Type B pancreatic cell (in vitro differentiated cells): ENCODE data around the gene RAP1GAP. TPM values are rescaled to one million over a fixed set of nuclear protein-coding genes. Genes with fewer than 3 reads are reported as not detected.

Source experiments
- DNase-seq: peaks from one replicate; pipeline ENCODE4 v3.0.0; 2021; ENCODE audit warnings: mixed read lengths; ENCODE audit not compliant: unreplicated experiment; ENCODE audit errors: extremely low spot score
- H3K27ac Mint-ChIP-seq: 2 replicates; pipeline ENCODE4 v1.8.0; 2021; ENCODE audit warnings: mild to moderate bottlenecking, mixed read lengths
- H3K27me3 Mint-ChIP-seq: 2 replicates; pipeline ENCODE4 v1.8.0; 2021; ENCODE audit warnings: mixed read lengths
- H3K36me3 Mint-ChIP-seq: 2 replicates; pipeline ENCODE4 v1.8.0; 2021; ENCODE audit warnings: mixed read lengths
- H3K4me1 Mint-ChIP-seq: one replicate; pipeline ENCODE4 v1.8.0; 2021; ENCODE audit warnings: mixed read lengths; ENCODE audit not compliant: unreplicated experiment
- H3K4me3 Mint-ChIP-seq: 2 replicates; pipeline ENCODE4 v1.8.0; 2021; ENCODE audit warnings: mild to moderate bottlenecking, mixed read lengths
- H3K9me3 Mint-ChIP-seq: 2 replicates; pipeline ENCODE4 v1.8.0; 2021; ENCODE audit warnings: mixed read lengths
- total RNA-seq: library from RNA; stranded (reverse); gene quantifications from 2 replicates; pipeline ENCODE4 v1.2.1, GENCODE V29; 2021; ENCODE audit warnings: low replicate concordance
- TF ChIP-seq, protein P1 (sequence below): fragments of 200-600 bp; sonication (generic); conservative IDR thresholded peaks from 2 replicates; pipeline ENCODE4 v1.5.0; 2021; ENCODE audit warnings: antibody characterized with exemption, mild to moderate bottlenecking

The RAP1GAP gene
- total RNA-seq, 1 donor from 2014 or later: 18.5 TPM

DNA sequence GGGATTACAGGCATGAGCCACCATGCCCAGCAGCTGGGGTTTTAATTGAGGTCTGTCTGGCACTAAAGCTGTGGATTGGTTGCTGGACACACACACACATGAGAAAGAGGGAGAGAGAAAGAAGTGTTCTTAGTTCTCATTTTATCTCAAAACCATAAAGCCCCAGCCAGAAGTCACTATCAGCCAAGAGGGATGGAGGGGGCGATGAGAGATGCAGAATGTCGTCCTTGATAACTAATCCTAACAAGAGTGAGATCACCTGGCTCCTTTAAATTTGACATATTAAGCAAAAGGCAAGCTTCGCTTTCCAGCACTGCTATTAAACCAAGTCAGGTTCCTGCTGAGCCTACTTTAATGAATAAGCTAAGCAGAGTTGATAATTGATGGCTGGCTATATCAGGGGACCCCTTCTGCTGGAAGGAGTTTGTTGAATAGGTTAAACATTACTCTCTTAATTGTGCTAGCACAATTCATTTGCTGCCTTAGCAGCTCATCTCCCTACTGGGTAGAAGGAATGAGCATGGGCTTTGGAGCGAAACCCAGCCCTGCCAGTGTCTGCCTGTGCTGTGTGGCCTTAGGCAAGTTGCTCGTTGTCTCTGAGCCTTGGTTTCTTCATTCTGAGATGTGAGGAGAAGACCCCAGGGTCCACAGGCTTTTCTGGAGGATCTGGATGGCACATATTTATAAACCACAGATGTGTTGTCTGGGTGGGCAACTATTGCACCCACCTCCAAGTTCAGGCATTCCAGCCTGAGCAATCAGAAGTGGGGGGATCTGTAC lies 109.2 kb downstream of the RAP1GAP start:
- TF ChIP-seq, protein P1, sequence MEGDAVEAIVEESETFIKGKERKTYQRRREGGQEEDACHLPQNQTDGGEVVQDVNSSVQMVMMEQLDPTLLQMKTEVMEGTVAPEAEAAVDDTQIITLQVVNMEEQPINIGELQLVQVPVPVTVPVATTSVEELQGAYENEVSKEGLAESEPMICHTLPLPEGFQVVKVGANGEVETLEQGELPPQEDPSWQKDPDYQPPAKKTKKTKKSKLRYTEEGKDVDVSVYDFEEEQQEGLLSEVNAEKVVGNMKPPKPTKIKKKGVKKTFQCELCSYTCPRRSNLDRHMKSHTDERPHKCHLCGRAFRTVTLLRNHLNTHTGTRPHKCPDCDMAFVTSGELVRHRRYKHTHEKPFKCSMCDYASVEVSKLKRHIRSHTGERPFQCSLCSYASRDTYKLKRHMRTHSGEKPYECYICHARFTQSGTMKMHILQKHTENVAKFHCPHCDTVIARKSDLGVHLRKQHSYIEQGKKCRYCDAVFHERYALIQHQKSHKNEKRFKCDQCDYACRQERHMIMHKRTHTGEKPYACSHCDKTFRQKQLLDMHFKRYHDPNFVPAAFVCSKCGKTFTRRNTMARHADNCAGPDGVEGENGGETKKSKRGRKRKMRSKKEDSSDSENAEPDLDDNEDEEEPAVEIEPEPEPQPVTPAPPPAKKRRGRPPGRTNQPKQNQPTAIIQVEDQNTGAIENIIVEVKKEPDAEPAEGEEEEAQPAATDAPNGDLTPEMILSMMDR: no peak
- DNase-seq: no peak
- Mint-ChIP-seq H3K36me3 (no peaks in the 10 kb centered on the region), H3K4me3 (no peak overlapping the region), H3K9me3 (no peaks in the 10 kb centered on the region), H3K27me3 (no peaks in the 10 kb centered on the region), H3K4me1 (peaks cover 5% of the 10 kb centered on the region), H3K27ac (no peak overlapping the region)

DNA sequence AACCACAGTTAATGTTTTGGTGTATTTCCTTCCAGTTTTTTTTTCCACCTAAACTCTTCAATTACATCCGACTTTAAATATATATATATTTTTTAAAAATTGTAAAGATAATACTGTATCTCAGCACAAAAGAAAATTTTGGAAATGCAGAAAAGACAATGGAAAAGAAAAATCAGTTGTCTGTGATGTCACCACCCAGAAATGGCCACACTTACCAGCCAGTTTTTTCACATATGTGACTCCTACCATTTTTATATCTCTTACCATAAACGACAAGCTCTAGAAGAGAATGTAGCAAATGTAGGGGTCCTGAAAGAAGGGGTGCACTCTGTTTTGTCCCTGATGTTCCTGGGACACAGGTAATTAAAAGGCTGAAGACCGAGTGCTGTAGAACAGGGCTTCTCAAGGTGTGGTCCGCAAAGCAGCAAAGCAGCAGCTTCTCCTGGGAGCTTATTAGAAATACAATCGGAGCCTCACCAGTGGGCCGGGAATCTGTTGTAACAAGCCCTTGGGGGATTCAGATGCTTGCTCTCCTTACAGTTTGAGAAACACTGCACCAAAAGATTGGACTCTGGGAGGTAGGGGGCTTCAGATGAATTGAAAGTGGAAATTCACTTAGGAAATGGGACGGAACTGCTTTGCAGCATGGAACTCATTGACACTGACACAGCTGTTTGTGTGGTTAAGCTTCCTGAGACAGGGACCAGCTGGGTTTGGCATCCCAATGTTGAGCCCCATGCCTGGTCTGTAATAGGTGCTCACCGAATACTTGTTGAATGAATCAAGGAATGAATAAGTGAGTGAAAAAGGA lies 115.8 kb downstream of the RAP1GAP start:
- Mint-ChIP-seq H3K27me3 (peaks cover 12% of the 10 kb centered on the region), H3K4me1 (peaks cover 10% of the 10 kb centered on the region), H3K36me3 (no peaks in the 10 kb centered on the region), H3K9me3 (no peaks in the 10 kb centered on the region), H3K27ac (no peak overlapping the region), H3K4me3 (no peak overlapping the region)
- DNase-seq: no peak
- TF ChIP-seq, protein P1: no peak

DNA sequence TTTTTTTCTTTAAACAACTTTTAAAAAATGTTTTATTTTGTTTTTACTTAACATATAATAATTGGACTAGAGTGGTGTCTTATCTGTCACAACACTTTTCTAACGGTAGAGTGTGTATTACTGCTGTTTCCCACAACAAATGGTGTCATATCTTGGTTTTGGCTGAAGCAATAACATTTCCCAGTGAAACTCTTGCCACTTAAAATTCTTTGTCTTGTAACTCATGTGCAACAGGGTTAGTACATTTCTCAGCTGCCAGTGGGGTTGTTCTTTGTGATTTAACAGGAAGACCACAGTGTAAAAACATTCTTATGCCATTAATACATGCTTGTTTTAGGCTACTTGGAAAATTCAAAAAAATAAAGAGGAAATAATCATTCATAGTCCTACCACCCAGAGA lies 116.4 kb downstream of the RAP1GAP start:
- no peaks in the 10 kb centered on the region for H3K36me3 Mint-ChIP-seq
- TF ChIP-seq, protein P1: no peak
- no peak overlapping the region for H3K27ac Mint-ChIP-seq
- DNase-seq: no peak
- peaks cover 12% of the 10 kb centered on the region for H3K27me3 Mint-ChIP-seq
- H3K4me3 Mint-ChIP-seq: no peak overlapping the region
- no peaks in the 10 kb centered on the region for H3K9me3 Mint-ChIP-seq
- H3K4me1 Mint-ChIP-seq: peaks cover 10% of the 10 kb centered on the region

DNA sequence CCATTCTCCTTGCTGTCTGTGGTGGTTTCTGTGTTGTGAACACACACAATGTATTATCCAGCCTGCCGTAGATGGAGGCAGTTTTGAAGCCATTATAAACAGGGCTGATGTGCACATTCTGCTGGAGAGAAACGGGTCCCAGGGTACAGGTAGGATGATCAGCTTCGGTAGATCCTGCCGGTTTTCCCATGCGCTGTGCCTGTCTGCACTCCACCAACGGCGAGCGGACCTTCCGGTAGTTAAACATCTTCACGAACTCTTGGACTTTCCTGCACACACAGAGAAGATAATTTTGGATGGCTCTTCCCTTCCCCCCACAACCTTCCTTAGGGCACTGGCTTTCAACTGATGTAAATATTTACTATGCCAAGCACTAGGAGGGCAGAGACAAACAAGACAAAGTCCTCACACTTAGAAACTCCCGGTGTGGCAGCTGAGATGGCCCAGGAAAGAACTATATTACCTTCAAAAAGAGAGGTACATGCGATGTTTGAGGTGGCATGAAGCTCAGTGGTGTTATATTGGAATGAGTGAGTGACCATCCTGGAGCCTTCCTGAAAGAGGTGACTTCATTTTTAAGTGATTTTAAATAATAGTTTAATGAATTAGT lies 118.2 kb downstream of the RAP1GAP start:
- Mint-ChIP-seq H3K4me1 (peaks cover 10% of the 10 kb centered on the region), H3K27ac (no peak overlapping the region), H3K27me3 (peaks cover 12% of the 10 kb centered on the region), H3K36me3 (no peaks in the 10 kb centered on the region), H3K4me3 (no peak overlapping the region), H3K9me3 (no peaks in the 10 kb centered on the region)
- TF ChIP-seq, protein P1: no peak
- DNase-seq: no peak

DNA sequence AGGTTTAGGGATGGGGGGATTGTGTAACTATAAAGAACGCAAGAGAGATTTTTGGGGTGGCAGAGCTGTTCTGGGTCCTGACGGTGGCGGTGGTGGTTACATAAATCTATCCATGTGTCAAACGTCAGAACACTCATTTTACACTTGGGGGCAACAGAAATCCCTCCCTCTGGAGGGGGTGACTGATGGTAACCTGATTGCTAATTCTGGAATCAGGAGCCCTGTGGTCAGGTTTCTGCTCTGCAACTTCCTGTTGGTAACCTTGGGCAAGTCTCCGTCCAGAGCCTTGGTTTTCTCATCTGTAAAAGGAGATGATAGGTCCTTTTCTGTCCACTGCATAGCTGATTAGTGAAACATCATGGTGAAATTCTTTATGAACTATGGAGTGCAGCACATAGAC lies 119.1 kb downstream of the RAP1GAP start:
- no peak for DNase-seq
- TF ChIP-seq, protein P1: no peak
- no peaks in the 10 kb centered on the region for H3K36me3 Mint-ChIP-seq
- H3K27me3 Mint-ChIP-seq: peaks cover 12% of the 10 kb centered on the region
- peaks cover 10% of the 10 kb centered on the region for H3K4me1 Mint-ChIP-seq
- H3K27ac Mint-ChIP-seq: no peak overlapping the region
- no peak overlapping the region for H3K4me3 Mint-ChIP-seq
- H3K9me3 Mint-ChIP-seq: no peaks in the 10 kb centered on the region
